ENCODE measurements around the gene CASTOR2. TPM values are rescaled to one million over a fixed set of nuclear protein-coding genes. Genes with fewer than 3 reads are reported as not detected.
"Not testable (repeated sequence)": the region's sequence is repeated elsewhere in the genome, so short reads cannot be mapped to it uniquely, and the experiment has no call there.

Gene CASTOR2
- total RNA-seq, 4 donors from 2014 or later = 5.7 to 10.5 (median 10.2) TPM

GRCh38 chr7:74966208-74966854 lies 1.8 kb downstream of the CASTOR2 start:
- intact Hi-C loops (cut with DNase I); H3K4me3 ChIP-seq (replicated peaks in 1 of 3); H3K36me3 ChIP-seq; H3K27me3 ChIP-seq; H3K27ac ChIP-seq; H3K9me3 ChIP-seq; H3K4me1 ChIP-seq; DNase-seq: not testable (repeated sequence)
- no CpG with 5 or more reads among the region's 16 CpGs for WGBS, 2 donors

- intact Hi-C loops (cut with DNase I); H3K9me3 ChIP-seq; H3K27me3 ChIP-seq; DNase-seq; H3K4me1 ChIP-seq; H3K4me3 ChIP-seq (replicated peaks in 1 of 3); H3K27ac ChIP-seq; H3K36me3 ChIP-seq: not testable (repeated sequence)
- WGBS, 2 donors = no CpG with 5 or more reads among the region's 6 CpGs
Measured at GRCh38 chr7:74966909-74967308, 2.4 kb downstream of the CASTOR2 start.

GRCh38 chr7:74971431-74971830 lies 6.9 kb downstream of the CASTOR2 start:
- H3K9me3 ChIP-seq; intact Hi-C loops (cut with DNase I); H3K4me1 ChIP-seq; H3K4me3 ChIP-seq (replicated peaks in 1 of 3); DNase-seq; H3K27me3 ChIP-seq; H3K36me3 ChIP-seq; H3K27ac ChIP-seq: not testable (repeated sequence)
- no CpG with 5 or more reads among the region's 4 CpGs for WGBS, 2 donors

- H3K4me1 ChIP-seq; H3K27ac ChIP-seq; H3K9me3 ChIP-seq; H3K36me3 ChIP-seq; DNase-seq; intact Hi-C loops (cut with DNase I); H3K27me3 ChIP-seq; H3K4me3 ChIP-seq (replicated peaks in 1 of 3): not testable (repeated sequence)
- WGBS, 2 donors = 74 to 85% methylated on average over 7 of the region's 7 CpGs
Measured at GRCh38 chr7:74972377-74972776, 7.9 kb downstream of the CASTOR2 start.

GRCh38 chr7:74975959-74976358 lies 11.5 kb downstream of the CASTOR2 start:
- H3K4me1 ChIP-seq; DNase-seq; H3K36me3 ChIP-seq; H3K27ac ChIP-seq; H3K9me3 ChIP-seq; H3K4me3 ChIP-seq (replicated peaks in 1 of 3); H3K27me3 ChIP-seq; intact Hi-C loops (cut with DNase I): not testable (repeated sequence)
- WGBS, 2 donors = no CpG with 5 or more reads among the region's 7 CpGs

- DNase-seq; H3K9me3 ChIP-seq; H3K4me3 ChIP-seq (replicated peaks in 1 of 3); H3K27ac ChIP-seq; H3K27me3 ChIP-seq; H3K4me1 ChIP-seq; H3K36me3 ChIP-seq; intact Hi-C loops (cut with DNase I): not testable (repeated sequence)
- 100% methylated on average over 1 of the region's 9 CpGs; no CpG with 5 or more reads in 1 of the 2 donors for WGBS, 2 donors
Measured at GRCh38 chr7:74977523-74977922, 13.0 kb downstream of the CASTOR2 start.

GRCh38 chr7:74988436-74988835 lies 23.9 kb downstream of the CASTOR2 start:
- 95 to 98% methylated on average over 9 of the region's 9 CpGs for WGBS, 2 donors
- H3K4me1 ChIP-seq; H3K36me3 ChIP-seq; H3K27me3 ChIP-seq; intact Hi-C loops (cut with DNase I); DNase-seq; H3K4me3 ChIP-seq (replicated peaks in 1 of 3); H3K27ac ChIP-seq; H3K9me3 ChIP-seq: not testable (repeated sequence)

GRCh38 chr7:74993121-74993520 lies 28.6 kb downstream of the CASTOR2 start:
- Histone ChIP-seq H3K4me1 (peaks cover 0 to 4% of the 10 kb centered on the region in 2 donors), H3K27me3 (no peaks in the 10 kb centered on the region), H3K9me3 (no peaks in the 10 kb centered on the region), H3K4me3 (replicated peaks in 1 of 3) (no peak overlapping the region), H3K27ac (peak overlapping the region in 1 of 3 donors; percentile 49), H3K36me3 (no peaks in the 10 kb centered on the region)
- intact Hi-C loops (cut with DNase I) = no loop called here
- no peak for DNase-seq
- WGBS, 2 donors = 89 to 93% methylated on average over 4 of the region's 4 CpGs
- TF ChIP-seq POLR2A (IDR thresholded peaks at IDR 0.05) = no peak

GRCh38 chr7:74994869-74995543 lies 30.5 kb downstream of the CASTOR2 start:
- H3K36me3 ChIP-seq; H3K27me3 ChIP-seq; H3K4me3 ChIP-seq (replicated peaks in 1 of 3); DNase-seq; intact Hi-C loops (cut with DNase I); H3K27ac ChIP-seq; H3K4me1 ChIP-seq; H3K9me3 ChIP-seq: not testable (repeated sequence)
- WGBS, 2 donors = 91% methylated on average over 17 of the region's 17 CpGs

GRCh38 chr7:74996361-74996760 lies 31.9 kb downstream of the CASTOR2 start:
- DNase-seq; H3K4me1 ChIP-seq; H3K4me3 ChIP-seq (replicated peaks in 1 of 3); H3K27ac ChIP-seq; intact Hi-C loops (cut with DNase I); H3K9me3 ChIP-seq; H3K27me3 ChIP-seq; H3K36me3 ChIP-seq: not testable (repeated sequence)
- 86 to 96% methylated on average over 4 to 5 of the region's 5 CpGs for WGBS, 2 donors

- H3K27ac ChIP-seq; H3K4me1 ChIP-seq; H3K4me3 ChIP-seq (replicated peaks in 1 of 3); DNase-seq; H3K36me3 ChIP-seq; intact Hi-C loops (cut with DNase I); H3K27me3 ChIP-seq; H3K9me3 ChIP-seq: not testable (repeated sequence)
- 87 to 92% methylated on average over 7 to 8 of the region's 8 CpGs for WGBS, 2 donors
Measured at GRCh38 chr7:74997811-74998210, 33.3 kb downstream of the CASTOR2 start.

- H3K27ac ChIP-seq; H3K27me3 ChIP-seq; H3K4me1 ChIP-seq; H3K36me3 ChIP-seq; intact Hi-C loops (cut with DNase I); H3K4me3 ChIP-seq (replicated peaks in 1 of 3); H3K9me3 ChIP-seq; DNase-seq: not testable (repeated sequence)
- 97 to 98% methylated on average over 8 of the region's 8 CpGs for WGBS, 2 donors
Measured at GRCh38 chr7:75001356-75001755, 36.9 kb downstream of the CASTOR2 start.
